ENCODE results near the gene BHLHE40. TPM values are rescaled to one million over a fixed set of nuclear protein-coding genes. Genes with fewer than 3 reads are reported as not detected.

Gene BHLHE40
- total and polyA plus RNA-seq, 2 of the 13 experiments (the other 11 are each of a cell fraction or from before 2014, with no cell fraction given) = 1.8 to 51.0 TPM

- no peak for TF ChIP-seq DR1 (CRISPR knock-in tag; IDR thresholded peaks at IDR 0.05)
- TF ChIP-seq ATF1 (CRISPR knock-in tag; IDR thresholded peaks at IDR 0.05) = no peak
- TF ChIP-seq ZBTB10 (CRISPR knock-in tag; IDR thresholded peaks at IDR 0.05; ENCODE audit: borderline replicate concordance) = no peak
- no peak for TF ChIP-seq AKAP8 (CRISPR knock-in tag; IDR thresholded peaks at IDR 0.05)
- no peak for TF ChIP-seq ZBTB1 (CRISPR knock-in tag; IDR thresholded peaks at IDR 0.05; ENCODE audit: borderline replicate concordance)
- TF ChIP-seq CREBL2 (CRISPR knock-in tag; IDR thresholded peaks at IDR 0.05; ENCODE audit: borderline replicate concordance) = no peak
- no peak for TF ChIP-seq THAP8 (CRISPR knock-in tag; IDR thresholded peaks at IDR 0.05; ENCODE audit: borderline replicate concordance)
- TF ChIP-seq ZNF883 (CRISPR knock-in tag; IDR thresholded peaks at IDR 0.05; ENCODE audit: not compliant biosample characterization) = no peak
- TF ChIP-seq U2AF1 (optimal IDR thresholded peaks at IDR 0.05; ENCODE audit: low read depth, low read length) = no peak
- TF ChIP-seq ZNF549 (CRISPR knock-in tag; IDR thresholded peaks at IDR 0.05) = no peak
- TF ChIP-seq ATF7 (IDR thresholded peaks at IDR 0.05) = no peak
- TF ChIP-seq ATF7 (CRISPR knock-in tag; IDR thresholded peaks at IDR 0.05) = no peak
- no peak for TF ChIP-seq ATF5 (CRISPR knock-in tag; IDR thresholded peaks at IDR 0.05; ENCODE audit: low read depth)
- TF ChIP-seq ISX (CRISPR knock-in tag; conservative IDR thresholded peaks at IDR 0.05) = no peak
- TF ChIP-seq UBTF (CRISPR knock-in tag; IDR thresholded peaks at IDR 0.05) = no peak
- TF ChIP-seq NONO (IDR thresholded peaks at IDR 0.05) = no peak
- 0 out of 2 replicates have a peak, but pooled peaks have one; percentile 19 for TF ChIP-seq NONO (CRISPR knock-in tag; conservative IDR thresholded peaks at IDR 0.05)
- no peak for TF ChIP-seq CREB3 (CRISPR knock-in tag; IDR thresholded peaks at IDR 0.05)
- no peak for TF ChIP-seq ZNF691 (CRISPR knock-in tag; IDR thresholded peaks at IDR 0.05; ENCODE audit: borderline replicate concordance, low read depth)
- no peak for TF ChIP-seq TBX3 (IDR thresholded peaks at IDR 0.05; ENCODE audit: borderline replicate concordance)
- no peak for TF ChIP-seq ZNF660 (CRISPR knock-in tag; IDR thresholded peaks at IDR 0.05; ENCODE audit: borderline replicate concordance, low read depth)
Observed at GRCh38 chr3:4985330-4986174, 6.3 kb downstream of the BHLHE40 start (continued).
